GM21619 (cell line): ENCODE data around the gene LYSMD3.

ENCODE experiments used
- ATAC-seq: cut with Tn5 transposase; IDR thresholded peaks from one replicate; pipeline ENCODE4 v1.9.1; 2021; ENCODE audit not compliant: unreplicated experiment

Gene LYSMD3

GRCh38 chr5:90548069-90548593, 18.7 kb upstream of the LYSMD3 start:
- no peak for ATAC-seq

- no peak for ATAC-seq
Observed at GRCh38 chr5:90547072-90547536, 17.7 kb upstream of the LYSMD3 start.

- ATAC-seq = no peak
Observed at GRCh38 chr5:90546216-90546837, 16.9 kb upstream of the LYSMD3 start.

- no peak for ATAC-seq
Observed at GRCh38 chr5:90545511-90545910, 16.1 kb upstream of the LYSMD3 start.

GRCh38 chr5:90542827-90543519, 13.6 kb upstream of the LYSMD3 start:
- no peak for ATAC-seq

GRCh38 chr5:90534922-90535321, 5.5 kb upstream of the LYSMD3 start:
- ATAC-seq = no peak

- no peak for ATAC-seq
Observed at GRCh38 chr5:90533794-90534193, 4.4 kb upstream of the LYSMD3 start.

- ATAC-seq = no peak
Observed at GRCh38 chr5:90530736-90531487, 1.5 kb upstream of the LYSMD3 start.

GRCh38 chr5:90529939-90530677, 724 bp upstream of the LYSMD3 start:
- ATAC-seq = peak; percentile 43

GRCh38 chr5:90528601-90529193, 687 bp downstream of the LYSMD3 start:
- no peak for ATAC-seq

- ATAC-seq = no peak
Observed at GRCh38 chr5:90519081-90519480, 10.3 kb downstream of the LYSMD3 start.

- no peak for ATAC-seq
Observed at GRCh38 chr5:90518661-90519060, 10.7 kb downstream of the LYSMD3 start.

- ATAC-seq = no peak
Observed at GRCh38 chr5:90514520-90514919, 14.9 kb downstream of the LYSMD3 start.

- no peak for ATAC-seq
Observed at GRCh38 chr5:90510438-90510837, 18.9 kb downstream of the LYSMD3 start.

GRCh38 chr5:90506221-90506620, 23.2 kb downstream of the LYSMD3 start:
- no peak for ATAC-seq

GRCh38 chr5:90504743-90505142, 24.6 kb downstream of the LYSMD3 start:
- ATAC-seq = no peak

GRCh38 chr5:90503596-90503995, 25.8 kb downstream of the LYSMD3 start:
- no peak for ATAC-seq

- ATAC-seq = no peak
Observed at GRCh38 chr5:90495146-90495545, 34.2 kb downstream of the LYSMD3 start.

- ATAC-seq = no peak
Observed at GRCh38 chr5:90494043-90494442, 35.3 kb downstream of the LYSMD3 start.

GRCh38 chr5:90488791-90489190, 40.6 kb downstream of the LYSMD3 start:
- no peak for ATAC-seq

- ATAC-seq = no peak
Observed at GRCh38 chr5:90484540-90484939, 44.8 kb downstream of the LYSMD3 start.
